ENCODE data around the gene EFHC1. TPM values are rescaled to one million over a fixed set of nuclear protein-coding genes. Genes with fewer than 3 reads are reported as not detected.

Gene EFHC1
- total RNA-seq, 1 donor from 2014 or later: 29.0 TPM

GRCh38 chr6:52514514-52514913, 94.4 kb downstream of the EFHC1 start:
- peaks cover 4% of the 10 kb centered on the region for H3K27me3 Mint-ChIP-seq (ENCODE audit: unreplicated experiment)
- TF ChIP-seq CTCF (IDR thresholded peaks at IDR 0.05; ENCODE audit: unreplicated experiment): no peak
- peak overlapping the region; percentile 49 for H3K27ac Mint-ChIP-seq (ENCODE audit: unreplicated experiment)
- no peaks in the 10 kb centered on the region for H3K9me3 Mint-ChIP-seq (ENCODE audit: unreplicated experiment)
- H3K36me3 Mint-ChIP-seq (ENCODE audit: low read depth, unreplicated experiment): peaks cover 15% of the 10 kb centered on the region
- H3K4me1 Mint-ChIP-seq (ENCODE audit: unreplicated experiment): peaks cover 56% of the 10 kb centered on the region
- no peak for DNase-seq (ENCODE audit: low spot score)
- H3K4me3 Mint-ChIP-seq (ENCODE audit: unreplicated experiment): no peak overlapping the region

GRCh38 chr6:52515219-52515960, 95.2 kb downstream of the EFHC1 start:
- Mint-ChIP-seq H3K36me3 (ENCODE audit: low read depth, unreplicated experiment) (peaks cover 15% of the 10 kb centered on the region), H3K4me3 (ENCODE audit: unreplicated experiment) (no peak overlapping the region), H3K27me3 (ENCODE audit: unreplicated experiment) (peaks cover 4% of the 10 kb centered on the region)

GRCh38 chr6:52516269-52516668, 96.1 kb downstream of the EFHC1 start:
- Mint-ChIP-seq H3K4me3 (ENCODE audit: unreplicated experiment) (no peak overlapping the region), H3K4me1 (ENCODE audit: unreplicated experiment) (peaks cover 56% of the 10 kb centered on the region), H3K36me3 (ENCODE audit: low read depth, unreplicated experiment) (peaks cover 15% of the 10 kb centered on the region), H3K27ac (ENCODE audit: unreplicated experiment) (no peak overlapping the region), H3K9me3 (ENCODE audit: unreplicated experiment) (no peaks in the 10 kb centered on the region), H3K27me3 (ENCODE audit: unreplicated experiment) (peaks cover 4% of the 10 kb centered on the region)
- DNase-seq (ENCODE audit: low spot score): no peak
- no peak for TF ChIP-seq CTCF (IDR thresholded peaks at IDR 0.05; ENCODE audit: unreplicated experiment)

More at GRCh38 chr6:52515219-52515960, 95.2 kb downstream of the EFHC1 start:
- Mint-ChIP-seq H3K27ac (ENCODE audit: unreplicated experiment) (peak overlapping the region; percentile 67), H3K4me1 (ENCODE audit: unreplicated experiment) (peaks cover 56% of the 10 kb centered on the region), H3K9me3 (ENCODE audit: unreplicated experiment) (no peaks in the 10 kb centered on the region)
- DNase-seq (ENCODE audit: low spot score): no peak
- no peak for TF ChIP-seq CTCF (IDR thresholded peaks at IDR 0.05; ENCODE audit: unreplicated experiment)

GRCh38 chr6:52516943-52517342, 96.8 kb downstream of the EFHC1 start:
- Mint-ChIP-seq H3K27me3 (ENCODE audit: unreplicated experiment) (peaks cover 4% of the 10 kb centered on the region), H3K4me1 (ENCODE audit: unreplicated experiment) (peaks cover 57% of the 10 kb centered on the region), H3K27ac (ENCODE audit: unreplicated experiment) (no peak overlapping the region), H3K4me3 (ENCODE audit: unreplicated experiment) (no peak overlapping the region), H3K9me3 (ENCODE audit: unreplicated experiment) (no peaks in the 10 kb centered on the region), H3K36me3 (ENCODE audit: low read depth, unreplicated experiment) (peaks cover 15% of the 10 kb centered on the region)
- no peak for DNase-seq (ENCODE audit: low spot score)
- TF ChIP-seq CTCF (IDR thresholded peaks at IDR 0.05; ENCODE audit: unreplicated experiment): no peak

GRCh38 chr6:52517502-52518278, 97.5 kb downstream of the EFHC1 start:
- no peak overlapping the region for H3K4me3 Mint-ChIP-seq (ENCODE audit: unreplicated experiment)
- peaks cover 57% of the 10 kb centered on the region for H3K4me1 Mint-ChIP-seq (ENCODE audit: unreplicated experiment)
- peak overlapping the region; percentile 75 for H3K27ac Mint-ChIP-seq (ENCODE audit: unreplicated experiment)
- no peak for TF ChIP-seq CTCF (IDR thresholded peaks at IDR 0.05; ENCODE audit: unreplicated experiment)
- H3K36me3 Mint-ChIP-seq (ENCODE audit: low read depth, unreplicated experiment): peaks cover 15% of the 10 kb centered on the region
- peak; percentile 17 for DNase-seq (ENCODE audit: low spot score)
- peaks cover 4% of the 10 kb centered on the region for H3K27me3 Mint-ChIP-seq (ENCODE audit: unreplicated experiment)
- no peaks in the 10 kb centered on the region for H3K9me3 Mint-ChIP-seq (ENCODE audit: unreplicated experiment)
